PC-9 (cell line): Measurements from ENCODE around the gene CRTC1.

Experiments used
- CTCF ChIP-seq: fragments of 200-600 bp; sonication (generic); conservative IDR thresholded peaks from 2 replicates; pipeline ENCODE4 v1.6.1; 2017; ENCODE audit warnings: mixed run types, antibody characterized with exemption, mild to moderate bottlenecking, moderate library complexity
- EZH2 ChIP-seq: fragments of 200-600 bp; sonication (generic); IDR thresholded peaks from 2 replicates; pipeline ENCODE4 v1.8.0; 2017; ENCODE audit warnings: antibody characterized with exemption, low read depth

GRCh38 chr19:18636183-18636968 lies 47.1 kb upstream of the CRTC1 start:
- TF ChIP-seq CTCF (no peak), EZH2 (no peak)
